ENCODE results near the gene TRAF2. TPM values are rescaled to one million over a fixed set of nuclear protein-coding genes. Genes with fewer than 3 reads are reported as not detected.

Gene TRAF2
- total and polyA plus RNA-seq, 4 donors: 4.7 to 14.9 (median 6.8) TPM

GRCh38 chr9:136968333-136969127, 82.2 kb downstream of the TRAF2 start:
- H3K27ac ChIP-seq (ENCODE audit: low read depth in 1 of 2, low read length in 2 of 2): no peak overlapping the region
- H3K36me3 ChIP-seq (ENCODE audit: control insufficient read depth in 4 of 4, insufficient read depth in 3 of 4, low read depth in 1 of 4, low read length in 3 of 4): no peaks in the 10 kb centered on the region
- no peak for DNase-seq (ENCODE audit: low spot score)
- TF ChIP-seq, protein P1, sequence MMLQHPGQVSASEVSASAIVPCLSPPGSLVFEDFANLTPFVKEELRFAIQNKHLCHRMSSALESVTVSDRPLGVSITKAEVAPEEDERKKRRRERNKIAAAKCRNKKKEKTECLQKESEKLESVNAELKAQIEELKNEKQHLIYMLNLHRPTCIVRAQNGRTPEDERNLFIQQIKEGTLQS (IDR thresholded peaks at IDR 0.05): no peak
- no peak for TF ChIP-seq NR2F2 (IDR thresholded peaks at IDR 0.05)
- no peak for TF ChIP-seq HNF4G (IDR thresholded peaks at IDR 0.05)
- TF ChIP-seq, protein P2, sequence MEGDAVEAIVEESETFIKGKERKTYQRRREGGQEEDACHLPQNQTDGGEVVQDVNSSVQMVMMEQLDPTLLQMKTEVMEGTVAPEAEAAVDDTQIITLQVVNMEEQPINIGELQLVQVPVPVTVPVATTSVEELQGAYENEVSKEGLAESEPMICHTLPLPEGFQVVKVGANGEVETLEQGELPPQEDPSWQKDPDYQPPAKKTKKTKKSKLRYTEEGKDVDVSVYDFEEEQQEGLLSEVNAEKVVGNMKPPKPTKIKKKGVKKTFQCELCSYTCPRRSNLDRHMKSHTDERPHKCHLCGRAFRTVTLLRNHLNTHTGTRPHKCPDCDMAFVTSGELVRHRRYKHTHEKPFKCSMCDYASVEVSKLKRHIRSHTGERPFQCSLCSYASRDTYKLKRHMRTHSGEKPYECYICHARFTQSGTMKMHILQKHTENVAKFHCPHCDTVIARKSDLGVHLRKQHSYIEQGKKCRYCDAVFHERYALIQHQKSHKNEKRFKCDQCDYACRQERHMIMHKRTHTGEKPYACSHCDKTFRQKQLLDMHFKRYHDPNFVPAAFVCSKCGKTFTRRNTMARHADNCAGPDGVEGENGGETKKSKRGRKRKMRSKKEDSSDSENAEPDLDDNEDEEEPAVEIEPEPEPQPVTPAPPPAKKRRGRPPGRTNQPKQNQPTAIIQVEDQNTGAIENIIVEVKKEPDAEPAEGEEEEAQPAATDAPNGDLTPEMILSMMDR (IDR thresholded peaks at IDR 0.05; ENCODE audit: low read depth, low read length, missing input control): no peak
- peaks cover 0 to 2% (median 0%) of the 10 kb centered on the region in 4 donors for H3K4me1 ChIP-seq (ENCODE audit: control insufficient read depth in 4 of 4, insufficient read depth in 4 of 4, low read length in 3 of 4)
- no peak overlapping the region for H3K9ac ChIP-seq (ENCODE audit: low read depth in 1 of 2, low read length in 2 of 2)
- no peaks in the 10 kb centered on the region for H3K9me3 ChIP-seq (ENCODE audit: control insufficient read depth in 4 of 4, low read length in 3 of 4)
- H3K4me3 ChIP-seq (ENCODE audit: low read depth in 1 of 3, low read length in 3 of 3): no peak overlapping the region
- WGBS: 81% methylated on average over 17 of the region's 17 CpGs
- H3K27me3 ChIP-seq (ENCODE audit: control insufficient read depth in 4 of 4, insufficient read depth in 4 of 4, low read length in 3 of 4): no peaks in the 10 kb centered on the region

DNA sequence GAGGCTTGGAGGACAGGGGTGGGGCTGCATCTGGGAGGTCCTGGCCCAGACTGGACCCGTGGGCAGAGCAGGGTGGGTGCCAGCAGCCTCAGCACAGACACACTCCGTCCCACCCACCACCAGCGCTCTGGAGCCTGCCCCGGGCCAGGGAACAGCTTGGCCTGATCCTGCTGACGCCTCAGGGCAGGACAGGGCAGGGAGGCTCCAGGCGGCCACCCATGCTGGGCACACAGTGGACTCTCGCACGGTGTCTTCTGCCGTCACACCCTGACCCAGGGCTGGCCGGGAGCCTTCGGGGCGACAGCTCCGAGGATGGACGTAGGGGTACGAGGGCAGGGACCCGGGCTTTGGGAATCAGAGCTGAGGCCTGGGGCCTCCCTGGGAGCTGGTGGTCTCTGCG, 82.8 kb downstream of the TRAF2 start:
- Histone ChIP-seq H3K4me3 (ENCODE audit: low read depth in 1 of 3, low read length in 3 of 3) (no peak overlapping the region), H3K9ac (ENCODE audit: low read depth in 1 of 2, low read length in 2 of 2) (no peak overlapping the region), H3K27me3 (ENCODE audit: control insufficient read depth in 4 of 4, insufficient read depth in 4 of 4, low read length in 3 of 4) (no peaks in the 10 kb centered on the region), H3K36me3 (ENCODE audit: control insufficient read depth in 4 of 4, insufficient read depth in 3 of 4, low read depth in 1 of 4, low read length in 3 of 4) (no peaks in the 10 kb centered on the region), H3K4me1 (ENCODE audit: control insufficient read depth in 4 of 4, insufficient read depth in 4 of 4, low read length in 3 of 4) (peaks cover 0 to 2% (median 0%) of the 10 kb centered on the region in 4 donors), H3K27ac (ENCODE audit: low read depth in 1 of 2, low read length in 2 of 2) (no peak overlapping the region), H3K9me3 (ENCODE audit: control insufficient read depth in 4 of 4, low read length in 3 of 4) (no peaks in the 10 kb centered on the region)
- DNase-seq (ENCODE audit: low spot score): no peak
- no peak for TF ChIP-seq HNF4G (IDR thresholded peaks at IDR 0.05)
- no peak for TF ChIP-seq YY1 (IDR thresholded peaks at IDR 0.05)
- WGBS: 87% methylated on average over 17 of the region's 17 CpGs

GRCh38 chr9:136969774-136970173, 83.5 kb downstream of the TRAF2 start:
- H3K27ac ChIP-seq (ENCODE audit: low read depth in 1 of 2, low read length in 2 of 2): no peak overlapping the region
- no peak overlapping the region for H3K4me3 ChIP-seq (ENCODE audit: low read depth in 1 of 3, low read length in 3 of 3)
- H3K9ac ChIP-seq (ENCODE audit: low read depth in 1 of 2, low read length in 2 of 2): no peak overlapping the region
- 82% methylated on average over 5 of the region's 5 CpGs for WGBS
- H3K9me3 ChIP-seq (ENCODE audit: control insufficient read depth in 4 of 4, low read length in 3 of 4): no peaks in the 10 kb centered on the region
- no peaks in the 10 kb centered on the region for H3K36me3 ChIP-seq (ENCODE audit: control insufficient read depth in 4 of 4, insufficient read depth in 3 of 4, low read depth in 1 of 4, low read length in 3 of 4)
- peaks cover 0 to 2% (median 0%) of the 10 kb centered on the region in 4 donors for H3K4me1 ChIP-seq (ENCODE audit: control insufficient read depth in 4 of 4, insufficient read depth in 4 of 4, low read length in 3 of 4)
- DNase-seq (ENCODE audit: low spot score): no peak
- H3K27me3 ChIP-seq (ENCODE audit: control insufficient read depth in 4 of 4, insufficient read depth in 4 of 4, low read length in 3 of 4): no peaks in the 10 kb centered on the region
- TF ChIP-seq NR2F2 (IDR thresholded peaks at IDR 0.05) (no peak), HNF4A (conservative IDR thresholded peaks at IDR 0.05) (no peak), RXRA (IDR thresholded peaks at IDR 0.05) (no peak), FOXA1 (IDR thresholded peaks at IDR 0.05) (no peak), GABPA (IDR thresholded peaks at IDR 0.05 in 1 of 2, conservative IDR thresholded peaks at IDR 0.05 in 1 of 2) (no peak), SP1 (IDR thresholded peaks at IDR 0.05) (no peak), EGR1 (IDR thresholded peaks at IDR 0.05; ENCODE audit: low read depth in 2 of 2) (no peak), RAD21 (IDR thresholded peaks at IDR 0.05) (no peak), YY1 (IDR thresholded peaks at IDR 0.05) (no peak), HNF4G (IDR thresholded peaks at IDR 0.05) (no peak), TAF1 (conservative IDR thresholded peaks at IDR 0.05) (no peak), MAX (IDR thresholded peaks at IDR 0.05) (no peak), FOXA2 (IDR thresholded peaks at IDR 0.05) (no peak)
- TF ChIP-seq, protein P3, sequence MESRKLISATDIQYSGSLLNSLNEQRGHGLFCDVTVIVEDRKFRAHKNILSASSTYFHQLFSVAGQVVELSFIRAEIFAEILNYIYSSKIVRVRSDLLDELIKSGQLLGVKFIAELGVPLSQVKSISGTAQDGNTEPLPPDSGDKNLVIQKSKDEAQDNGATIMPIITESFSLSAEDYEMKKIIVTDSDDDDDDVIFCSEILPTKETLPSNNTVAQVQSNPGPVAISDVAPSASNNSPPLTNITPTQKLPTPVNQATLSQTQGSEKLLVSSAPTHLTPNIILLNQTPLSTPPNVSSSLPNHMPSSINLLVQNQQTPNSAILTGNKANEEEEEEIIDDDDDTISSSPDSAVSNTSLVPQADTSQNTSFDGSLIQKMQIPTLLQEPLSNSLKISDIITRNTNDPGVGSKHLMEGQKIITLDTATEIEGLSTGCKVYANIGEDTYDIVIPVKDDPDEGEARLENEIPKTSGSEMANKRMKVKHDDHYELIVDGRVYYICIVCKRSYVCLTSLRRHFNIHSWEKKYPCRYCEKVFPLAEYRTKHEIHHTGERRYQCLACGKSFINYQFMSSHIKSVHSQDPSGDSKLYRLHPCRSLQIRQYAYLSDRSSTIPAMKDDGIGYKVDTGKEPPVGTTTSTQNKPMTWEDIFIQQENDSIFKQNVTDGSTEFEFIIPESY (IDR thresholded peaks at IDR 0.05): no peak
- TF ChIP-seq, protein P4, sequence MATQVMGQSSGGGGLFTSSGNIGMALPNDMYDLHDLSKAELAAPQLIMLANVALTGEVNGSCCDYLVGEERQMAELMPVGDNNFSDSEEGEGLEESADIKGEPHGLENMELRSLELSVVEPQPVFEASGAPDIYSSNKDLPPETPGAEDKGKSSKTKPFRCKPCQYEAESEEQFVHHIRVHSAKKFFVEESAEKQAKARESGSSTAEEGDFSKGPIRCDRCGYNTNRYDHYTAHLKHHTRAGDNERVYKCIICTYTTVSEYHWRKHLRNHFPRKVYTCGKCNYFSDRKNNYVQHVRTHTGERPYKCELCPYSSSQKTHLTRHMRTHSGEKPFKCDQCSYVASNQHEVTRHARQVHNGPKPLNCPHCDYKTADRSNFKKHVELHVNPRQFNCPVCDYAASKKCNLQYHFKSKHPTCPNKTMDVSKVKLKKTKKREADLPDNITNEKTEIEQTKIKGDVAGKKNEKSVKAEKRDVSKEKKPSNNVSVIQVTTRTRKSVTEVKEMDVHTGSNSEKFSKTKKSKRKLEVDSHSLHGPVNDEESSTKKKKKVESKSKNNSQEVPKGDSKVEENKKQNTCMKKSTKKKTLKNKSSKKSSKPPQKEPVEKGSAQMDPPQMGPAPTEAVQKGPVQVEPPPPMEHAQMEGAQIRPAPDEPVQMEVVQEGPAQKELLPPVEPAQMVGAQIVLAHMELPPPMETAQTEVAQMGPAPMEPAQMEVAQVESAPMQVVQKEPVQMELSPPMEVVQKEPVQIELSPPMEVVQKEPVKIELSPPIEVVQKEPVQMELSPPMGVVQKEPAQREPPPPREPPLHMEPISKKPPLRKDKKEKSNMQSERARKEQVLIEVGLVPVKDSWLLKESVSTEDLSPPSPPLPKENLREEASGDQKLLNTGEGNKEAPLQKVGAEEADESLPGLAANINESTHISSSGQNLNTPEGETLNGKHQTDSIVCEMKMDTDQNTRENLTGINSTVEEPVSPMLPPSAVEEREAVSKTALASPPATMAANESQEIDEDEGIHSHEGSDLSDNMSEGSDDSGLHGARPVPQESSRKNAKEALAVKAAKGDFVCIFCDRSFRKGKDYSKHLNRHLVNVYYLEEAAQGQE (IDR thresholded peaks at IDR 0.05): no peak
- TF ChIP-seq, protein P1 (IDR thresholded peaks at IDR 0.05): no peak
